Inflammatory macrophage treated with lipopolysaccharide for 4 hours (primary cell): ENCODE measurements around the gene CCL18.
A peak's percentile ranks its signal among the peaks of the same experiment; 100 is the strongest.
"Not testable (repeated sequence)": the region's sequence is repeated elsewhere in the genome, so short reads cannot be mapped to it uniquely, and the experiment has no call there.

ENCODE experiments used
- DNase-seq: peaks from one replicate; pipeline ENCODE4 v3.0.0-alpha.2; 2020

The CCL18 gene, protein sequence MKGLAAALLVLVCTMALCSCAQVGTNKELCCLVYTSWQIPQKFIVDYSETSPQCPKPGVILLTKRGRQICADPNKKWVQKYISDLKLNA

DNA sequence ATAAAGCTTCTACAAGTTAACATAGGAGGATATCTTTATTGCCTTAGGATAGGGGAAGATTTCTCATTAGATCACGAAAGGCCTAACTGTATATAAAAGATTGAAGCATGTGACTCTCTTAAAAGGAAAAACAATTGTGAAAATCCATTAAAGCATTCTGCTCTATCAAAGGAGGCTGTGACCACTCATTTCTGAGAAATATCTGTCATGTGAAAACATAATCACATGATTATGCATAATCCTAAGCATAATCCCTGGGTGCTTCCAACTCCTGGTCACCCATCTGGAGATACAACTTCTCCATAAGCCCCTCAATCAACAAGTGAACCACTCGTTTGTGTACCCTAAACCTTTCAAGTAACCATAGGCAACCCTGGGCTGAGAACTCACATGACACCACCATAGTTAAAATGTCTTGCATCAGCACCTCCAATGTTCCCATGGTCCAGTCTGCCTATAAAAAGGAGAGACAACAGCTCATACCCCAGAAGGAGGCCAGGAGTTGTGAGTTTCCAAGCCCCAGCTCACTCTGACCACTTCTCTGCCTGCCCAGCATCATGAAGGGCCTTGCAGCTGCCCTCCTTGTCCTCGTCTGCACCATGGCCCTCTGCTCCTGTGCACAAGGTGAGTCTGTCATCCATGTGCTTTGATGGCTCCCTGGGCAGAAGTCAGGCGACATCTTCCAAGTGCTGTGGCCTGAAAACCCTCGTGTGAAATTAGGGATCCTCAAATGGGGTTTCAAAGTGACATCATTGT, at the start of gene CCL18:
Gene CCL18 (plus strand): TSS at position 487 of the 756 bp plus-strand sequence. CDS start 71 bp downstream, at position 558.
- DNase-seq = peak; percentile 52

DNA sequence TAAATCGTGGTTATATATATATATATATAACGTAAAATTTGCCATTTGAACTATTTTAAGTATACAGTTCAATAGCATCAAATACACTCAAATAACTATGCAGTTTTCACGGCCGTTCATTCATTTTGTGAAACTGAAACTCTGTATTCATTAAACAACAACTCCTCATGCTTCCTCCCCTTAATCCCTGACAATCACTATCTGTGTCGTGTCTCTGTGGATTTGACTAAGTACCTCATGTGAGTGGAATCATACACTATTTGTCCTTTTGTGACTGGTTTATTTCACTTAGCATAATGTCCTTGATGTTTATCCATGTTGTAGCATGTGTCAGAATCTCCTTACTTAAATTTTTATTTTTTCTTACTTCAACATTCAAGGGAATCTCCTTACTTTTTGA, 49.1 kb upstream of the CCL18 start:
- DNase-seq = no peak

DNA sequence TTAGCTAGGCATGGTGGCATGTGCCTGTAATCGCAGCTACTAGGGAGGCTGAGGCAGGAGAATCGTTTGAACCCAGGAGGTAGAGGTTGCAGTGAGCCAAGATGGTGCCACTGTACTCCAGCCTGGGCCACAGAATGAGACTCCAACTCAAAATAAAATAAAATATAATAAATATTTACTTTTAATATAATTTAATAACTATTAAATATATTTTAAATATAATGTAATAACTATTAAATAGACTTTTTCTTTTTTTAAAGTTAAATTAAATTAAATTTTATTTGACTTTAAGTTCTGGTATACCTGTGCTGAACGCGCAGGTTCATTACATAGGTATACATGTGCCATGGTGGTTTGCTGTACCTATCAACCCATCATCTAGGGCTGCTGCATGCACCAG, 48.2 kb upstream of the CCL18 start:
- not testable (repeated sequence) for DNase-seq

DNA sequence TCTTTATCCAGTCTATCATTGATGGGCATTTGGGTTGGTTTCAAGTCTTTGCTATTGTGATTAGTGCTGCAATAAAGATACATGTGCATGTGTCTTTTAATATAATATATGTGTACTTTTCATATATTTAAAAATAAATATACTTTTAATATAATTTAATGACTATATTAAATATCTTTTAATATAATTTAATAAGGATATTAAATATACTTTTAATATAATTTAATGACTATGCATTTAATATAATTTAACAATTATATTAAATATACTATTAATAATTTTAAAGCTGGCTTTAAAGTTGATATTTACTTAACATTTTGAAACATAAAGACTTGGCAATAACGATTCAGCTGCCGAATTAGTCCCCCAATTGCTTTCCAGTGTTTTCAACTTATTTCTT, 47.5 kb upstream of the CCL18 start:
- no peak for DNase-seq

DNA sequence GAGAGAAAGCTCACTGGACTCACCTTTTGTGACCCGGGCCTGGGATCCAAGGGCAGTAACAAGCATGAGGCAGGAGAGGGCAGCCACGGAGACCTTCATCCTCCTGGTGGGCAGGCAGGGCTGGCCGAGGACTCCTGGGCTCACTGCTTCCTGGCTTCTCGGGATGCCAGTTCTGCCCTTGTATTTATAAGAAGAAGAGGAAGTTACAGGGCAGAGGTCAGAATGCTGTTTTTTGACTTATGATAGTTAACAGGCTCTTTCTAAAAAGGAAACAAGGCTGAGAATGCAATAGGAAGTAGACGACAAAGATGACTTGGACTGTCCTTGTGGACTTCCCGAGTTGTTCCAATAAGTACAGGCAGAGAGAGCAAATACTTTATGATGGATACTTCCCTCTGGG, 46.3 kb upstream of the CCL18 start, which contains the start of gene CCL23:
Gene CCL23 (minus strand): TSS at position 174 of the 400 bp plus-strand sequence. CDS start 75 bp downstream, at position 99.
- peak; percentile 82 for DNase-seq

DNA sequence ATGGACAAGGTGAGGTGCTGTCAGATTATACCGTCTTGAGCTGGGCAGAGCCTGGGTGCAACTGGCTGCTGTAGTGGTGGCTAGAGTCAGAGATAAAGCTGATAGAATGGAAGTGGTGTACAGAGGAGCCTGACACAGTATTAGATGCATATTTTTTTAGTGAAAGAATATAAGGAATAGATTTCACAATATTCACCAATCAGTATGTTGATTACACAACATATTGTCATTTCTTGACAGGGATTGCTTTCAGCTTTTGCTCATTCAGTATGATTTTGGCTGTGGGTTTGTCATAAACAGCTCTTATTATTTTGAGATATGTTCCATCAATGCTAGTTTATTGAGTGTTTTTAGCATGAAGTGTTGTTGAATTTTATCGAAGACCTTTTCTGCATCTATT, 44.6 kb upstream of the CCL18 start:
- no peak for DNase-seq

DNA sequence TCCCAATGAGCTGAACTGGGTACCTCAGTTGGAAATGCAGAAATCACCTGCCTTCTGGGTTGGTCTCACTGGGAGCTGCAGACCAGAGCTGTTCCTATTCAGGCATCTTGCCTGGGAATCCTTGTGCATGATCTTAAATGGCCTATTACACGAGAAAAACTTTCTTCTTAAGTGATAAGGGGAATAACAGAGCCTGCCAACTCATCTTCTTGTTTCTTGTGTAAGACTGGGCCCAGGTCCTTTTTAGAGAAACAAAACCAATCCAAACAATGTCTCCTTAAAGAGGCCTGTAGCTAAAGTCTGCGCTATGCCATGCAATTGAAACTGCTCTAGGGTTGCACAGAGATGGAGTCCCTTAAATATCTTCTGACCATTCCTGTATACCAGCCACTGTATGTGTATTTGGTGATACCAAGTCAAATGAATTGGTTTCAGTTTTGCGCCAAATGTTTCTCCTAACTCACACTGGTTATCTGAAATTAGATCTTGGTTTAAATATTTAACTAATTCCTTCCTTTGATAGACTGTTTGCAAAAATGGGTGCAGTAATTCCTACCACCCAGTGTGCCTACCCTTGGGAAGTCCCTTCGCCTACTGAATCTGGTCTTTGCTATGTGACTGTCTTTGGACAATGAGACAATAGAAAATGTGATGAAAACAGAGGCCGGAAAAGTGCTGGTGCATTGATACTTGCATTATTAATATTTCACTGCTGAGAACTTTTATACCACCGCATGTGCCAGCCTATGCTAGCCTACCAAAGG, 39.8 kb upstream of the CCL18 start:
- peak; percentile 60 for DNase-seq

DNA sequence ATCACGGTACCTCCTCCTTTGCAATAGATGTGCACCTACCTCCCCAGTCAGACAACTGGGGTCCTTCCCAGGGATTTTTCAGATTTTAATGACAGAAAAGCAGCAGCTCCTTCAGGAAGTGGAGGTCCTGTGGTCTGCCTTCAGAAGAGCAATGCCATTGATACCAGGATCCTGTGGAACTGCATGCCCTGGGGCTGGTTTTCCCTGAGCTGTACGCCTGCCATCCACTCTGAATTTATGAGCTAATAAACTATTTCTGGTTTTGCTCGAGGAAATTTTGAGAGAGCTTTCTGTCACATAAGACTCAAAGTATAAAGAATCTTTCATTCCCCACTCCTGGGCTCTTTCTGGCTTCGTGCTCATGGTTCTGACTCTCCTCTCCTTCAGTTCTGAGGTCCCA, 36.3 kb upstream of the CCL18 start:
- DNase-seq = no peak

DNA sequence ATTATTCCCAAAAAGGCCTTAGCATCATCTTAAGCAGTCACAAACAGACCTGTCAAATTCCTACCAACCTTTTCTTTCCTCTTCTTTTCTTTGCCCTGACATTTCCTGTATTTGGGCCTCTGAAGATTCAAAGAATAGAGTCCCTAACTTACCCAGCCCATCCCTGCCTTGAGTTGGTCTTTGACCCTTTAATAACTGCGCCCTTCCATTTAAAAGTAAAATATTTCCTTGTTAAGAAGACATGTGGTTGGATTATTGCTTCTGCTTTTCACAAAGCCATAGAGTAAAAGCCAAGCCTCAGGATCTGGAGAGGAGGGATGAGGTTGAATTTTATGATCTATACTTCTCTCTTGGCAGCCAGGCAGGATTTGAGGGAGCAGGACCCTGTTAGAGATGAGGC, 33.1 kb upstream of the CCL18 start:
- no peak for DNase-seq

DNA sequence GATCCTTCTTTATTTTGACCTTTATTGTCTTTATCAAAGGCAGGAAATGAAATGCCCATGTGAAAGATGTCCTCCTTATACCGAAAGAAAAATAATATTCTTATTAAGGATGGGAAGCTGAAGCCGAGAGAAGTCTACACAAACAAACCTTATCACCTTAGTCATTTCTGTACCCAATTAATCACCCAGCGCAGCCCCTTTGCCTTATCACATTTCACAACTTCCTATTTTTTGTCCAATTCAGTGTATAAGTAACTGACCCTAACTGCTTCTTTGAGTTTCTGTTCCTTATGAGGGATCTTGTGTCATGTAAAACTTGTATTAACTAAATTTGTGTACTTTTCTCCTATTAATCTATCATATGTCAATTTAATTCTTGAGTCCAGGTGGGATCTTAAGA, 29.9 kb upstream of the CCL18 start:
- peak; percentile 89 for DNase-seq

DNA sequence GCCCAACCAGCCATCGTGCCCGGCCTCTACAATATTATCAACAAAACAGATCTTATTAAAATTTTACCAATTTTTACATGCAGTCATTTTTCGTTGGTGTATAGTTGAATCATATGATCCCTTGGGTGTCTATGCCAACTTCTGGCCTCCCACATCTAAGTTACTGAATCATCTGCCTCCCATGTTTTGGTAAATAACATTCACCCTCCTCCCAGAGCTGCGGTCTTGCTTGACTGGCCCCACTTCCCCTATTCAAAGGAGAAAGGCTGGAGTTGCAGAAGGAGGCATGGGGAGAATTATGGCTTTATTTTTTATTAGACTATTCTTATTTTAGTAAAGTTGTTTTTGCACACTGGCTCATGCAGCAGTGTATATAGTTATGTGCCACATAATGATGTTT, 27.8 kb upstream of the CCL18 start:
- DNase-seq = peak; percentile 93

DNA sequence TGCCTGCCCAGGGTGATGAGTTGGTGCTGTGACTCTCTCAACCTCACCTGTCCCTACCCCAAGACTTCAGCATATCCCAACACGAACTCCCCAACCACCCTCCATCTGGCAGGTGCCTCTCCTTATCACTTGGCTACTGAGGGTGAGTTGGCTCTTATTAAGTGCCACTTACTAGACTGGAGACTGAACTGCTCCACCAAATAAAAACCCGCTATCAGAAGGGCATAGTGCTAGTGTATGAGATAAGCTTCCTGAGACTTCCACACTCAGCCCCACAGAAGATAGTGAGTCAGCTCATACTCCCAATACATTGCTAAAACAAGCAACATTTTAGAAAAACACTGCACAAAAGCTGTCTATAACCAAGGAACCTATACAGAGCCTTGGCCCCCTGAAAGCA, 16.0 kb upstream of the CCL18 start:
- DNase-seq = no peak

DNA sequence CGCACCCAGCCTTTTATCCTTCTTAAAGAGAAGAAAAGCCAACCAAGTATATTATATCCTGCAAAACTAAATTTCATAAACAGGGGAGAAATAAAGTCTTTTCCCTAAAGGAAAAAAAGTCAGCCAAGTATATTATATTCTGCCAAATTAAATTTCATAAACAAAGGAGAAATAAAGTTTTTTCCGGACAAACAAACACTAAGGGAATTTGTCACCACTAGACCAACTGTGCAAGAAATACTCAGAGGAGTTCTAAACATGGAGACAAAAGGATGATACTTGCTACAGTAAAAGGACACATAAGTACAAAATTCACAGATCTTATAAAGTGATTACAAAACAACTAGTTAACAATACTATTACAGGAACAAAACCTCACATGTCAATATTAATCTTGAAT, 14.4 kb upstream of the CCL18 start:
- DNase-seq = no peak

DNA sequence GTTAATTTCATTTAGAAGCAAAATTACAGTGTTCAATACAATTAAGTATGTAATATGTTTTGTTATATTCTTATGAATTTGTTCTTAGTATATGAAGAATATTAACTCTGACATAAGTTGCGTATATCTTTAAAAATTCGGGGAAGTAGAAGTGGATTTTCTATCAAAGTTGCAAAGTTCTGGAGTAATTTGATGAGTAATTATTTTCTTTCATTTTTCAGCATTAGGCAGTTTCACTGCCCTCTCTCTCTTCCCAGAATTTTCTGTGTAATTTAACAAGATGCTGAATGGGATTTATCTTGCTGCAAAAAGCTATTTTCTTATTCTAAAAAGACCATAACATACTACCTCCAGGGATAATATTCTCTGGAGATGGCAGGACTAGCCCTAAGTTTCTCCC, 8.9 kb upstream of the CCL18 start:
- DNase-seq = peak; percentile 82

DNA sequence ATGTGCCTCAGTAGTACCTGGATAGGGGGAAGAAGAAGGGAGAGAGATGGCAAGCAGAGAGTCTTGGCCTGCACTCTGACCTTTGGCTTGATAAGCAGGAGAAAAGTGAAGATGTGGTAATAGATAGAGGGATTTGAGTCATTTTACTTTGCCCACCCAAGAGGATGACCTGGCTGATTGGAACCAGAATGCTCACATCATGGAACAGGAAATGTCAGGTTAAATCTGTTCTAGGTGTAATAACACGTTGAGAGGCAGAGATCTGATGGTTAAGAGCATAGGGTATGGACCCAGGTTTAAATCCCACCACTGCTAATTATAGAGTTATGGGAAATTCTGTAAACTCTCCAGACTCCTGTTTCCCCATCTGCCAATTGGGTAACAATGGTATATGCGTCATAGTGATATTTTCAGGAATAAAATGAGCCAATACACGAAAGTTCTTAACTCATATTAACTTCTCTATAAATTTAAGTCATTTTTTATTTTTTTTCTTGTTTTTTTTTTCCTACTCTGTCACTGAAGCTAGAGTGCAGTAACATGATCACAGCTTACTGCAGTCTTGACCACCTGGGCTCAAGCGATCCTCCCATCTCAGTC, 8.1 kb upstream of the CCL18 start:
- peak; percentile 96 for DNase-seq

DNA sequence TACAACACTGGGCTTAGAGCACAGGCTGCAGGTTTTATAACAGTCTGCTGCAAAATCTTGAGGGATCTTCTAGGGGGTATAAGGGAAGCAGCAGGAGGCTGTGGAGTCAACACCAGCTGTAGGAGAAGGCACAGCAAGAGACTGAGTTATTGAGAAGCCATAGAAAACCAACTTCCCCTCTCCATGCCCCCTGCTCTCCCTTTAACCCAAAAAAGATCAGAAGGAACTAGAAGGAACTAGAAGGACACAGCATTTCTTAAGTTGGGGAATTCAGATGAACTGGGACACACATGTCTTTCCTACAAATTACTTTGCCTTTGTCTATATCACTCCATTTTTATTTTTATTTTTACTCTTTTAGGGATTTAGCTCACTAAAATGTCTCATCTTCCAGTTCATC, 6.2 kb upstream of the CCL18 start:
- DNase-seq = peak; percentile 77

DNA sequence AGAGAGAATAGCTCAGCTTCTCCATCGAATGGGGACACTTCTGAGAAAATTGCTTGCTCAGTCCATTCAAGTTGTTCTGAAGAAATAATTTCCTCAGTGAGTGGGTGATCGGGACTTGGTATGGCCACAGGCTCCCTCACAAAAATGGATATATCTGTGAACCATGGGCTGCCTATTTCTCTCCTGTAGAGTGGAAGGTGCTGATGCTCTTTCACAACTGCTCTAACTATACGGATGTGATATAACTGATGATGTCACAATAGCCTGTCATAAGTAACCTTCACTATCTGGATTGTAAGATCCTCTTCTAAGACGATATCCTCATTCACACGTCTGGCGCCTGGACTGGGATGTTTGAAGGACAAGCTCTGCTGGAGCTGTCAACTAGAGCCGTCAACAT, 4.7 kb upstream of the CCL18 start:
- DNase-seq = peak; percentile 81

DNA sequence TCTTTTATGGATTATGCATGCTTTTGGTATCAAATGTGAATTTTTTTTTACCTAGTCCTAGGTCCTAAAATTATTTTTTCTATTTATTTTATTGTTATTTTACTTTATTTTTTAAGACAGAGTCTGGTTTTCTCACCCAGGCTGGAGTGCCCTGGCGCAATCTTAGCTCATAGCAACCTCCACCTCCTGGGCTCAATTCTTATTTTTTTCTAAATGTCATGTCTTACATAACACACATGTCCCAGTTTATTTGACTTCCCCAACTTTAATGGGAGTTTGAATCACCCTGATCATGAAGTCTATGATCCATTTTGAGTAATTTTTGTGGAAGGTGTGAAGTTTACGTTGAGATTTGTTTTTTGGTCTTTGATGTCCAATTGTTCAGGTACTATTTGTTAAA, 3.3 kb upstream of the CCL18 start:
- peak; percentile 62 for DNase-seq

DNA sequence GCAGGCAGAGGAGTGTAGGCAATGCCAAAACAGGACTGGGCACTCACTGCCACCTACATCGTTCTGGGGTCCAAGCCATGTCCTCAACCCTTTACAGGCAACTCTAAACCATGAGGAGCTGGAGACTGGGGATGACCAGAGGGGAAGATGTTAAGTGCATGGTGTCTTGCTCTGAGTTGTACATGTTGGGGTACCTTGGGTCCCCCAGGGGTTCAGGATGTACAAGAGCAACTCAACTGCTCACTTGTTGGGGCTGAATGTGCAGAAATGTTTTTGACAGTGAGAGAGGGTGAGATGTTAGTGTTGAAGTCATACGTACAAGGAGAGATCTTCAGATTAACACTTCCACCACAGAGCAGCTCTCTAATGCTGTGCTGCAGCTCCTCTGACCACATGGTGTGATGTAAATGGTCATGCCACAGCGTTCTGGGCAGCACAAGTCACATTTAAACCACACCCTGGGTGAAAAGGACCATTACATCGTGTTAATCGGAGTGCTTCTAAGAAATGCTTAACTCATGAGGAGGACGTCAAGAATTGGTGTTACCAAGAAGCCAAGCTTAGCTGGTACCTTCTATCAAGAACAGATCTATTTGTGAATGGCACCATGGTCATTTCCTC, 2.4 kb downstream of the CCL18 start:
- peak; percentile 42 for DNase-seq

DNA sequence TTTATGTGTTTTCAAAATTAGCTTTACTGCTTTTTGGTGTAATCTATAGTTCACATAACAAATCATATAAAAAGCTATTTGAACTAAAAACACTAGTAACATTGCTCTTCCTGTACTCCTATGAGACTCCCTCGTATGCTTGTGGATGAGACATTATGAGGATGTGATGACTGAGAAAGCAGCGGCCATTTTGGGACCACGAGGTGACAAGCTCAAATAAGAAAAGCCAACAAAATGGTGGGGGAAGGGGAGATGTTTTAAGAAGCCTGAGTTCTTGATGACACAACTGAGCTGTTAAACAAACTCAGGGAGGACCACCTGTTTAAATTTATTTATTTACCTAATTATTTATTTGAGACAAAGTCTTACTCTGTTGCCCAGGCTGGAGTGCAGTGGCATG, 4.5 kb downstream of the CCL18 start:
- no peak for DNase-seq

DNA sequence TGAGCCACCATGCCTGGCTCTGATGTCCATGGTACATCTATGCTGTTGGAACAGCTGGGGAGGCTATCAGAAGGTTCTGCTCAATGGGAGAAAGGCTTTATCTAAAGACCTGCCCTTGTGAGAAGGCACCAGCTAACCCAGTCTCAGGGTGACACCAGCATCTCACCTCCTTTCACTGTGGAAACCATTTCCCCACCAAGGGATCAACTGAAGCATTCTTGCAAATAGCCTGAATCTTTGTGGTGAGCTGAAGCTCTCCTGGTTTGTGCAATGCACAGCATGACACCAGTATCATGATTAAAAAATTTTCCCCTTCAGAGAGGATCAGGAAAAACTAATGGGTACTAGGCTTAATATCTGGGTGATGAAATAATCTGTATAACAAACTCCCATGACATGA, 5.1 kb downstream of the CCL18 start:
- DNase-seq = peak; percentile 72

DNA sequence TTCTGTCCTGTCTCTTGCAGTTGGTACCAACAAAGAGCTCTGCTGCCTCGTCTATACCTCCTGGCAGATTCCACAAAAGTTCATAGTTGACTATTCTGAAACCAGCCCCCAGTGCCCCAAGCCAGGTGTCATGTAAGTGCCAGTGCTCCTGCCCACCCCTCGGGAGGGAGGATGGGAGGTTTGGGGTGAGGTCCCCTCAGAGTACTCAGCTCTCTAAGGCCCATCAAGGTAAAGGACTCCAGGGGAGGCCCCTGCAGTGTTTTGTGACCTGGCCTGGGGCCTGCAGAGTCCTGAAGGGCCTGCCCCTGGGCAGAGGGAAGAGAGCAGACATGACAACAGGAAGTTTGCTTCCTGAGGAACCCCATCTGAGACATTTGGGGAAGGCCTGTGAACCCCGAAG, 6.4 kb downstream of the CCL18 start:
- DNase-seq = no peak

DNA sequence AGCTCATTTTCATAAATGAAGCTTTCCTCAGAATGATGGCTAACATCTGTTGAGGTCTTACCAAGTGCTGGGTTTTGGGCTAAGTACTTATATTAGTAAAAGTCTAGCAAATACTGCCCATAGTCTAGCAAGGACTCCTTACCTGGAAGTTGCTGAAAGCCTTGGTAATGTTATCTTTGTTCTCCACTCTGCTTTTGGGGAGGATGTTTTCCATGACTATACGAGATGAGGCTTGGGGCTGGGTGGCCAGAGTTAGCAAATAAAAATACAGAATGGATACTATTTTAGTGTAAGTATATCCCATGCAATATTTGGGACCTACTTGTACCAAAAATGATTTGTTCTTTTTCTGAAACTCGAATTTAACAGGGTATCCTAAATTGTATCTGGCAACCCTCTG, 7.7 kb downstream of the CCL18 start:
- DNase-seq = no peak
